Measurements from ENCODE around the gene OR2AT4.
"Not testable (repeated sequence)": the region's sequence is repeated elsewhere in the genome, so short reads cannot be mapped to it uniquely, and the experiment has no call there.

Gene OR2AT4

GRCh38 chr11:75097173-75097557 lies 489 bp upstream of the OR2AT4 start:
- no peak for TF ChIP-seq CTCF (IDR thresholded peaks at IDR 0.05; ENCODE audit: low read depth, low read length)
- no peak for DNase-seq (ENCODE audit: low read depth, low spot score)
- no peak overlapping the region for H3K4me3 ChIP-seq (ENCODE audit: low read depth, low read length)
- in situ Hi-C loops (cut with HindIII; ENCODE audit: low sequenced_read_pairs), result no loop called here

DNA sequence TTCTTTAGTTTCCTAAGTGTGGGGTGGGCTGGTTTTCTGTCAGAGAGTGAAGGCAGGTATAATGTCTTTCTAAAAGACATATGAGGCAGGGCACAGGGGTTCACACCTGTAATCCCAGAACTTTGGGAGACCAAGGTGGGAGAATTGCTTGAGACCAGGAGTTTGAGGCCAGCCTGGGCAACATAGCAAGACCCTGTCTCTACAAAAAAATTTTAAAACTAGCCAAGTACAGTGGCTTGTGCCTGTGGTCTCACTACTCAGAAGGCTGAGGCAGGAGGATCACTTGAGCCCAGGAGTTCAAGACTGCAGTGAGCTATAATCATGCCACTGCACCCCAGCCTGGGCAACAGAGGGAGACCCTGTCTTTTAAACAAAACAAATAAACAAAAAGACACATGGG lies 2.3 kb downstream of the OR2AT4 start:
- DNase-seq (ENCODE audit: low read depth, low spot score); H3K4me3 ChIP-seq (ENCODE audit: low read depth, low read length); in situ Hi-C loops (cut with HindIII; ENCODE audit: low sequenced_read_pairs): not testable (repeated sequence)

DNA sequence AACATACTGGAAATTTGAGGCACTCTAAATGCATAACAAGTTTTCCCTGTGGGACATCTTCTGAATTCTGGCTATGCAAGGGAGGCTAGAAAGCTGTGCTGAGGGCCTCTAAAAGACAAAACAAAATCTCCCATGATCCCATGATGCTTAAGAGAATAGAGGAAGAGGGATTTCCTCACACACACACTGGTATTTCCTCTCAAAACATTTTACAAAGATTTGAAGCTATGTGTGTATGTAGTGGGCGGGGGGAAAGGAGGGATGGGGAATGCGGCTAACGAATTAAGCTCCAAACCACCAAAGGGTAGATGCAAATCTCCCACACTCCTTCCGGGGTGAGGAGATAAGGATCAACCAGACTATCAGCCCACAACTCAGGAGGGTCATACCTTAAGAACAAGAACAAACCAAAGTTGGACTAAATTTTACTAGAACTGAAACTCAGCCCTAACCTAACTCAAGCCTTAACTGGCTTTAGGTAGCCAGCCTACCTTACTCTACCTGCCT lies 6.0 kb downstream of the OR2AT4 start:
- in situ Hi-C loops (cut with HindIII; ENCODE audit: low sequenced_read_pairs), result no loop called here
- DNase-seq (ENCODE audit: low read depth, low spot score), result no peak
- no peak overlapping the region for H3K4me3 ChIP-seq (ENCODE audit: low read depth, low read length)
- no peak for TF ChIP-seq CTCF (IDR thresholded peaks at IDR 0.05; ENCODE audit: low read depth, low read length)

DNA sequence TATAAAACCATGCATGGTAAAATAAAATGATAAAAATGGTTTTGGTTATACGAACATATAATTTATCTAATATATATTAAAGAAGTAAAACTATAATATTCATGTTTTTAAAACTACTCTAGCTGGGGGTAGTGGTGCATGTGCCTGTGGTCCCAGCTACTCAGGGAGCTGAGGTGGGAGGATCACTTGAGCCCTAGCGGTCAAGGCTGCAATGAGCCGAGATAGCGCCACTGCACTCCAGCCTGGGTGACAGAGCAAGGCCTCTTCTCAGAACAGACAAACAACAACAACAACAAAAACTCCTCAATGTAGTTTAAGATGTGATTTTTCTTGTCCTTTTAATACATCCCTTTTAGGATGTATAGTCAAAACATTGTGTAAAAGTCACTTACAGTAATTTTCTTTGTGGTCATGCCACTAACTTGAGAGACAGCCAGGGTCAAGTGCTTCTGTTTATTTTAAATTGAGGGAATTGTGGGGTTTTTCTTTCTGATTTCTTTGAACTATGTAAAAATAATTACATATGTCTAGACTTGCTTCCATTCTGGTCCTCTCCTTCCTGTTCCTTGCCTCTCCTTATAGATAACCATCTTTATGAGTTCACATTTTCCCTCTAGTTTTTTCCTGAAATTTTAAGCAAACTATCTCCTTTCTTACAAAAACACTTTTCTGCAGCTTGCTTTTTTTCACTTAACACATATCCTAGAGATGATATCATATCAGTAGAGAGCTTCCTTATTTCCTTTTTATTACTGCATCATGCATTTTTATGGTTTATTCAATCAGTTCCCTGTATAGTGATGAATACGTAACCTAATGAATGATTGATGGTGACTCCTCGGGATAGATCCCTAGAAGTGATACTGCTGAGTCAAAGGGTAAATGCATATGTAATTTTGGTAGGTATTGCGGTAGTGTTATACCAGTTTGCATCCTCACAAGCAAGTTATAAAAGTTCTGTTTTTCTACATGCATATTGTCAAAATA lies 9.1 kb downstream of the OR2AT4 start:
- TF ChIP-seq CTCF (IDR thresholded peaks at IDR 0.05; ENCODE audit: low read depth, low read length), result no peak
- in situ Hi-C loops (cut with HindIII; ENCODE audit: low sequenced_read_pairs), result no loop called here
- no peak overlapping the region for H3K4me3 ChIP-seq (ENCODE audit: low read depth, low read length)
- DNase-seq (ENCODE audit: low read depth, low spot score), result no peak

- TF ChIP-seq CTCF (IDR thresholded peaks at IDR 0.05; ENCODE audit: low read depth, low read length), result no peak
- no peak for DNase-seq (ENCODE audit: low read depth, low spot score)
- H3K4me3 ChIP-seq (ENCODE audit: low read depth, low read length), result no peak overlapping the region
- in situ Hi-C loops (cut with HindIII; ENCODE audit: low sequenced_read_pairs), result no loop called here
Observed at GRCh38 chr11:75084883-75085282, 11.8 kb downstream of the OR2AT4 start.

DNA sequence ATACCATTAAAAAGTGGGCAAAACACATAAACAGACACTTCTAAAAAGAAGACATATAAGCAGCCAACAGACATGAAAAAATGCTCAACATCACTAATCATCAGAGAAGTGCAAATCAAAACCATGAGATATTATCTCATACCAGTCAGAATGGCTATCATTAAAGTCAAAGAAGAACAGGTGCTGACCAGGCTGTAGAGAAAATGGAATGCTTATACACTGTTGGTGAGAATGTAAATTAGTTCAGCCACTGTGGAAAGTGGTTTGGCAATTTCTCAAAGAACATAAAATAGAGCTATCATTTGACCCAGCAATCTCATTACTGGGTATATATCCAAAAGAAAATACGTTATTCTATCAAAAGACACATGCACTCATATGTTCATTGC lies 13.5 kb downstream of the OR2AT4 start:
- no peak for TF ChIP-seq CTCF (IDR thresholded peaks at IDR 0.05; ENCODE audit: low read depth, low read length)
- H3K4me3 ChIP-seq (ENCODE audit: low read depth, low read length), result no peak overlapping the region
- DNase-seq (ENCODE audit: low read depth, low spot score), result no peak
- in situ Hi-C loops (cut with HindIII; ENCODE audit: low sequenced_read_pairs), result no loop called here

GRCh38 chr11:75082601-75083216 lies 14.0 kb downstream of the OR2AT4 start:
- no peak overlapping the region for H3K4me3 ChIP-seq (ENCODE audit: low read depth, low read length)
- in situ Hi-C loops (cut with HindIII; ENCODE audit: low sequenced_read_pairs), result no loop called here
- DNase-seq (ENCODE audit: low read depth, low spot score), result no peak
- TF ChIP-seq CTCF (IDR thresholded peaks at IDR 0.05; ENCODE audit: low read depth, low read length), result no peak
